Frontal cortex (tissue), 4 donors: ENCODE measurements around the gene NRG2. TPM values are rescaled to one million over a fixed set of nuclear protein-coding genes. Genes with fewer than 3 reads are reported as not detected.

ENCODE experiments used
- DNase-seq, 2 donors: peaks; one replicate each; pipeline ENCODE4 v3.0.0; 2012; ENCODE audit warnings: low spot score in 2 of 2
- FAIRE-seq: peaks from 2 replicates; lab custom pipeline; 2012; peaks lifted over from hg19 to GRCh38; lab: Jason Lieb, UNC
- total RNA-seq: library from RNA; depleted of rRNA; stranded (reverse); fragments of >200 nt; gene quantifications from one replicate; pipeline ENCODE4 v1.2.3, GENCODE V29; 2014
- donor health status: control.
- donor health status: control.
- donor health status: control.

NRG2 gene
- total RNA-seq, 1 donor from 2014 or later = 5.3 TPM

DNA sequence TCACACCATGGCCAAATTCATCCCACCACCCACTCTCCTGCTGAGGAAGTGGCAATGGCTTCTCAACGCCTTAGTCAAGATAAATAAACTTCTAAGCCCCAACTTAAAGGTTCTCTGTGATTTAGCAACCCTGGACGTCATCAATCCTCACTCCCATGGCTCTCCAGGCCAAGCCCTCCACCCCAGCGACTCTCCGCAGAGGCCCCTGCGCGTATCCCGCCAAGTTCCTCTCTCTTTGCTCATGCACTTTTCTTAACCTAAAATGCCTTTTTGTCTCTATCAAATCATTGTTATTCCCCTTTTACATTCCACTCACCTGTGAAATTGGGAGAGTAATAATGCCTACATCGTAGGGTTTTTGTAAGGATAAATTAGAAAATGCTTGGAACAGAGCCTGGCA is 88.6 kb downstream of the NRG2 start:
- FAIRE-seq (no peak), DNase-seq (no peak)

DNA sequence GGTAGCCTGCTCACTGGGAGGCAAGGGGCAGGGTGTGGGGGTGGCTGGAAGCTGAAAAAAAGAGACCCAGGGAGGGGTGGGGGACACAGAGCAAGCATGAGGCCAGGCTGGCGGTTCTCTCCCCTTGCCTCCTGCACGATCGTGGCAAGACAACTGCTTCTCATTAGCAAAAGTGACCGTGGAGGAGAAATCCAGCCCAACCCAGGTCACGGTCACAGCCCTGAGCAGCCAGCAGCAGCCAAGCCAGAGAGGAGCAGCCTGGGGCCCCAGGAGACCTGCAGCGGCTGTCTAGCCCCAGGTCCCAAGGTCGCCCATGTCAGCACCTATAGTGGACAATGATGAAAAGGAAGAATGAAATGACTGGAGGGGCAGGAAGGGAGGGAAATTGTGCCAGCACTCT is 89.1 kb downstream of the NRG2 start:
- FAIRE-seq (no peak), DNase-seq (no peak)

DNA sequence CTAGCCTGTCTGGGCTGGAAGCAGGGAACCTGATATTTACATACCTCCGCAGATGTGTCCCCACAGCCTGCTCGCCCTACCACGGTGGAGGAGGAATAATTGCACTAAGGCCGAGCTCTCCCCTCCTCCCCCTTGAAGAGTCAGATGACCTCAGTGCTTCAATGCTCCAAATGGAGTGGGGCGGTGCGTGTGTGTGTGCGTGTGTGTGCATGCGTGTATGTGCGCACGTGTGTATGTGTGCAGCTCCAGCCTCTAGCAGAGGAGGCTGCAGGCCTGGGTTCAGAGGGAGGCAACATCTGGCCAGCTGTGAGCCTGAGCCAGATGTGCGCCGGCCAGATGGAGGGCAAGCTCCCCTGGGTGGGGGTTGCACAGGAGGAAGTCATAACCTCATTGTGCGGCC is 90.5 kb downstream of the NRG2 start:
- FAIRE-seq = no peak
- DNase-seq = no peak

DNA sequence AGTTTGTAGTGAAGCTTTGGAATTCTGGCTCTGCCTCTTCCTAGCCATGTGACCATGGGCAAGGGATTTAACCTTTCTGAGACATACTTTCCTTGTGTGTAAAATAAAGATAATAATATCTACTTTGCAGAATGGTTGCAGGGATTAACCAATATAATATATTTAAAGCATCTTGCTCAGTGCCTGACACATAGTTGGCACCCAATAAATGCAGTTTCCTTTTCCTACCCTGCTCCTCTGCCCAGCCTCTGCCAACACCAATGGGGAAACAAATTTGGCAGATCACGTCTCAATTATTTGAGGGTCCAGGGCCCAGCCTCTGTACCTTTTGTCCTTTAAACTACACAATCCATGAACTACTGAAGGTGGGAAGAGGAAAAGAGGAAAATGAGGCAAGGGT is 91.1 kb downstream of the NRG2 start:
- FAIRE-seq (no peak), DNase-seq (no peak)

DNA sequence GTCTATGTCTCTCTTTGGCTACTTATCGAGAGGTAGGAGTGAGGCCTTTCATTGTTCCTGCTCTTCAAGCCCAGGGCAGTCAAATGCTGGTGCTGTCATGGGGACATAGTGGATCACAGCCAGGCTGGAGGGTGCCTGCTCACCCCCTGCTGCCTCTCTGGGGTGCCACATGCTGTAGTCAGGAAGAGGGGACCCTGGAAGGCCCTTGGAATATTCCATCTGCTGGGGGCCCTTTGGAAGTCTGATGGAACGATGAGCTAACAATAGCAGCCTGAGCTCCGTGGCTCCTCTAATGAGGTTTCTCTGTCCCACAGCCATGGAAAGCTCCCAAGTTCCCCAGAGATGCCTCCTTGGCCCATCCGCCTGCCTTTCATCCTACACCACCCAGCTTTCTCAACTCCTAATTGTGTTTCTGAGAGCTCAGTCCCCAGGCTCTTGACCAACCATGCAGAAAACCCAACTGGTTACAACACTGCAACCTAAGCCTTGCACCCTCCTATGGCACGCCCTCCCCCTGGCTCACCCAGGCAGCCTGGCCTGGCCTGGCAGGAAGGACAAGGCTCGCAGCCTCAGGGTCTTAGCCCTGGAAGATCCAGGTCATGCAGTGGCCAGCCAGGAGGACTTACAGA is 91.7 kb downstream of the NRG2 start:
- DNase-seq (no peak), FAIRE-seq (no peak)

DNA sequence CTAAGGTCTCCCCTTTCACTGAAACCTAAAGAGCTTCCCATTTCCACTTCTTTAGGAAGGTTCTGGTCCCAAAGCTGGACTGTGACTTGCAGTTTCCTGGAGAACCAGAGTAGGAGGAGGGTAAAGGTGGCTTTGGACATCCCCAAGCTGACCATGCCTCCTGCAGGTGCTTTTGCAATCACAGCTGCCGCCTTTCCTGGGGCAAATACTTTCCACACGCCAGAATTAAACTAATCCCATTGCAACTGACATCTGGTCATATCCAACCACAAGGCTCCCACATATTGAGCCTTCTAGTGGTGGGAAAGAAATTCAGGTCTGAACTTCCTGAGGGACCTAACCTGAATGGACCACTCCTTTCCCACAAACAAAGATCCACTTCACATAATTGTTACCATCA is 92.7 kb downstream of the NRG2 start:
- DNase-seq = no peak
- no peak for FAIRE-seq

DNA sequence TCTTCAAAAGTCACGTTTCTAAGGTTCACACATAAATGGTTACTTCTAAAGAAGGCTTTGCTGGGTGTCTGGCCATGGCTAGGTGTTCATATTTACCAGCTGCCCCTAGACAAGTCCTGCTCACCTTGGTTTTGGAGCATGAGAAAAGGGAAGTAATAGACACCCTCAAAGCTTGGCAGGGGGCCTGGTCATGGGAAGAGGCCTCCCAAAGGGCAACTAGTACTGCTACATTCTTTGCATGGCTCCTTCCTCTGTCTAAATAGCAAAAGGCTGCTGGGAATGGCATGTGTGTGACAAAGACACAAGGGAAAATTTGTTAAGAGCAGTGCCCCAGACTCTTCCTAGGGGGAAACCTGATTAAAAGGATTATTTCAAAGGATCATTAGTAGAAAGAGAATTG is 93.4 kb downstream of the NRG2 start:
- FAIRE-seq = no peak
- no peak for DNase-seq

DNA sequence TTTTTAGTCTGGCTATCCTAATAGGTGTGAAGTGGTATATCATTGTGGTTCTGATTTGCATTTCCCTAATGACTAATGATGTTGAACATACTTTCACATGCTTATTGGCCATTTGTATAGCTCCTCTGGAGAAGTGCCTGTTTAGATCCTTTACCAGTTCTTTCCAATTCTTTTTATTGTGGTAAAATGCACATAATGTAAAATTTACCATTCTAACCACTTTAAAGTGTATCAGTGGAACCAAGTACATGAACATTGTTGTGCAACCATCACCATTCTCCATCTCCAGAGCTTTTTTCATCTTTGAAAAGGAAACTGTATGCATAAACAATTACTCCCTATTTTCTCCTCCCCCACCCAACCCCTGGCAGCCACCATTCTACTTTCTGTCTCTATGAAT is 95.4 kb downstream of the NRG2 start:
- no peak for FAIRE-seq
- DNase-seq = no peak

DNA sequence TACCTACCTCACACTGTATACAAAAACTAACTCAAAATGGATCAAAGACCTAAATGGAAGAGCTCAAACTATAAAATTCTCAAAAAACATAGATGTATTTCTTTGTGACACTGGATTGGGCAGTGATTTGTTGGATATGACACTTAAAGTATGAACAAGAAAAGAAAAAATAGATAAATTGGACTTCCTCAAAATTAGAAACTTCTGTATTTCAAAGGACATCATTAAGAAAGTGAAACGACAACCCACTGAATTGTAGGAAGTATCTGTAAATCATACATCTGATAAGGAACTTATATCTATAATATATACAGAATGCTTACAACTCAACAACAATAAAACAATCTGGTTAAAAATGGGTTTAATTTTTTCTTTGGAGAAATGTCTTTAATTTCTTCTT is 96.7 kb downstream of the NRG2 start:
- DNase-seq = no peak

DNA sequence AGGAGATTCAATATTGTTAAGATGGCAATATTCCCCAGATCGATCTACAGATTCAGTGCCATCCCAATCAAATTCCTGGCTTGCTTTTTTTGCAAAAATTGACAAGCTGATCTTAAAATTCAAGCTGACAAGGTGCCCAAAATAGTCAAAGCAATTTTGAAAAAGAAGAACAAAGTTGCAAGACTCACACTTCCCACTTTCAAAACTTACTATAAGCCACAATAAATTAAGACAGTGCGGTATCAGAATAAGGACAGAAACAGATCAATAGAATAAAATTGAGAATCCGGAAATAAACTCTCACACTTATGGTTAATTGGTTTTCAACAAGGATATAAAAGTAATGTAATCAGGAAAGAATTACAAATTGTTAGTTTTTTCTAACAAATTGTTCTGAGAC is 97.1 kb downstream of the NRG2 start:
- no peak for FAIRE-seq

More for the DNA sequence above, 96.7 kb downstream of the NRG2 start:
- no peak for FAIRE-seq

DNA sequence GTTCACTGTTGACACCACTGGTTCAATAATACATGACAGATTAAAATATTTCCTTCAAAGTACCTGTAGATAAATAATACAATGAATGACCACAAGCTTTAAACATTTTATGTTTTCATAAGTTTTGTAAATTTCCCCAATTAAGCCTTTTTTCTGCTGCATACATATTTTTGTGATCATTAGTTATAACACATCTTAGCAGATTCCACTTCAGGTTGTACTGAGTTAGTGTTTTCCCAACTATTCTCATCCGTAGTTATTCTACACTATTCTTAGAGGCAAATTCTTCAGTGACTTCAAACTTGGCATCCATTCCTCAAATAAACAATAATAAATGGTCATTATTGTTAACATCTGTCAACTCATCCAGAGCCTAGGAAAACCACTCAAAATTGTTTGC is 100.9 kb downstream of the NRG2 start:
- no peak for FAIRE-seq
- DNase-seq = no peak

More for the DNA sequence above, 97.1 kb downstream of the NRG2 start:
- DNase-seq = no peak

DNA sequence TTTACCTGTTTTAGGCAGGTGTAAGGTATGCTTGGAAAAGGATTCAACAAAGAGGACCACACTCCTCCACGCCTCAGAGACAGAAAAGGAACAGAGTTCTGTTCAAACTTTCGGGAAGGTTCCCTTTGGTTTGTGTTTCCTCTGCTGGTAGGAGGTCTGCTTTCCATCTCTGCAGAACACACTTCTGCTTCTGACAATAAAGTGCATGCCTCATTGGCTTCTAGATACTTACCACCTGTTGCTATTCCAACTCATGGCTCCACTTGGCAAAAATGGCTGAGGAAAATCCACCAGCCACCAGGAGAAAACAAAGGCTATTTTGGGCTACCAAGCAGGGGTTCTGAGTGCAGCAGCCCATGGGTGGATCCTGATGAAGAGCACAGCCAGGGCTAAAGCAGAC is 112.7 kb downstream of the NRG2 start:
- FAIRE-seq = no peak
- DNase-seq = no peak

DNA sequence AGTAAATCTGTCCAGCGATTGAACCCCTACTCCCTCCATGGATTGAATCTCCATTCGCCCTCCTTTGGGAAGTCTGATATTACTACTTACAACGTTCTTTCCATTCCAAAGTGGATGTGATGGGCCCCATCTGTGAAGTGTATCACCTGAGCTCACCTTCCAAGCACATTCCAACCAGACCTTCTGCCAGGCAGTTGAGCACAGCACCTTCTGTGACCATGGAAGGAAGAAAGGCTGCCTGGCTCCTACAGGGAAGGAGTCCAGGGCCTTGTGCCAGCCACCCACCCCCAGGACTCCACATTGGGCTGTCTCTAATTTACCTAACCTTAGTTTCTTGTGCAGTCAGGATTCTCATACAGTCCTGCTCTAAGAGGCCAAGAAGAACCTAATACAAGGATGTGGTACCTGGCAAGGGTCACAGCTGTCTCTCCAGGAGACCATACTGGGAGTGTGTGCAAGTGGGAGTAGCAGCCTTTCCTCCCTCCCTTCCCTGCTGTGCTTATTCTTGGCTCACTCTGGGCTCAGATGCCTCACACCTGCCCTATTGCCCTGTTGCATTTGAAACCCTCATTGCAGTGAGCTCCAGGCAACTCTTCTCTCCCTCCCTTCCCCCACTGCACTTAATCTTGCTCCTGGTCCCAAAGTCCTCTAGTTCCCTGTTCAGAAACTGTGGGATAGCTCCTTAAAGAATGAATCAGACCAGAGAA is 116.1 kb downstream of the NRG2 start:
- FAIRE-seq (no peak), DNase-seq (no peak)

DNA sequence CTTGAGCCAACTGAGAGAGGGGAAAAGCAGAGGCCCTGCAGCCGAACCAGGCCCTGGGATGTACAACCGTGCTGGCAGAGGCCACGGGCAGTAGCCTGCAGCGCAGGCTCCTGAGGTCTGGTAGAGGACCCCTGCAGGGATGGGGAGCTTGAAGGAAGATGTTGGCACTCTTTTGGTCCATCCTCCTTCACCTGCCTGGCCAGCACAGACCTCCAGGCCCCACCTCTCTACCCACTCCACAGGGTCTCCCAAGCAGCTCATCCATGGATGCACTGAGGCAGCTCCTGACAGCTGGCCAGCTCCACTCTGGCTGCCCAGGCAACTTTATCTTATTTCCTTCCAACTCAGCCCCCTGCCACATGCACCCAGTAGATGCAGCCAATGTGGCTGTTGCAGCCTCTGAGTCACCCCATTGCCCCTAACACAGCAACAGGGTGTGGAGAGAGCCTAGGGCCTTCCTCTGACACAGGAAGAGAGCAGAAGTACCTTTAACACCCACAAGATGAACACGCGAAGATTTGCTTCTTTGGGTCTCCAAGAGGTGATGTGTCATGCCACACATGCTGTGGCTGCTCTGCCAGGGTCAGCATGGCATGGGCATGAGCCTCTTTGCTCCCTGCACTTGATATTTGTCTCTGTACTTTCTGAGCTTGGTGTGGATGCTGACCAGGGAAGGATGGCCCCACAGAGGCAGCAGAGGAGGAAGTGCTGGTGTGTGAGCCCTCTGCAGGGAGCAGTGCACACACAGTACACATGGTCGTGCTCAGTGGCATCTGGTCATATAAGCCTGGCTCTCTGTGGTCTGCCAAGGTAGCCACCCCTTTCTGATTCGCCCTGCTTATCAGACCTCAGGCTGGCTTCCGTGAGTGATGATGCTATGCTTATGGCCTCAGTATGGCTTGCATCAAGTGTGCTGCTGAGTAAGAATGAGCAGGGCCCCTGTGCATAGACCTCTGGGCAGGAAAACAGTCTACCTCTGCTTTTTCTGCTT is 117.2 kb downstream of the NRG2 start:
- FAIRE-seq (no peak), DNase-seq (no peak)

DNA sequence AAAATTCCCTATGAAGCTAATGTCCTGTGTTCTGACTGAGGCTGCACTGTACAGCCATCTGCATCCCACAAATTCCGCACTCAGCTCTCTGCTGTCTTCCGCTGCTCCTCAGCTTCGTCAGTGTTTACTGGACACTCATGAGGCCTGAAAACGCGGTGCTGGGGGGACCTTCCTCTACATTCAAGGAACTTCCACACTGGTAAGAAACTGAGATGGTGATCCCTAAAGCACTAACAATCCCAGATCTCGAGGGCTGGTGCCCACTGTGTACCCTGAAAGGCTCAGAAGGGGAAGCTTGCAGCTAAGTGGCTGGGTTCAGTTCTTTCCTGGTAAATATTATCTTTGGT is 117.9 kb downstream of the NRG2 start:
- no peak for DNase-seq
- FAIRE-seq = no peak

DNA sequence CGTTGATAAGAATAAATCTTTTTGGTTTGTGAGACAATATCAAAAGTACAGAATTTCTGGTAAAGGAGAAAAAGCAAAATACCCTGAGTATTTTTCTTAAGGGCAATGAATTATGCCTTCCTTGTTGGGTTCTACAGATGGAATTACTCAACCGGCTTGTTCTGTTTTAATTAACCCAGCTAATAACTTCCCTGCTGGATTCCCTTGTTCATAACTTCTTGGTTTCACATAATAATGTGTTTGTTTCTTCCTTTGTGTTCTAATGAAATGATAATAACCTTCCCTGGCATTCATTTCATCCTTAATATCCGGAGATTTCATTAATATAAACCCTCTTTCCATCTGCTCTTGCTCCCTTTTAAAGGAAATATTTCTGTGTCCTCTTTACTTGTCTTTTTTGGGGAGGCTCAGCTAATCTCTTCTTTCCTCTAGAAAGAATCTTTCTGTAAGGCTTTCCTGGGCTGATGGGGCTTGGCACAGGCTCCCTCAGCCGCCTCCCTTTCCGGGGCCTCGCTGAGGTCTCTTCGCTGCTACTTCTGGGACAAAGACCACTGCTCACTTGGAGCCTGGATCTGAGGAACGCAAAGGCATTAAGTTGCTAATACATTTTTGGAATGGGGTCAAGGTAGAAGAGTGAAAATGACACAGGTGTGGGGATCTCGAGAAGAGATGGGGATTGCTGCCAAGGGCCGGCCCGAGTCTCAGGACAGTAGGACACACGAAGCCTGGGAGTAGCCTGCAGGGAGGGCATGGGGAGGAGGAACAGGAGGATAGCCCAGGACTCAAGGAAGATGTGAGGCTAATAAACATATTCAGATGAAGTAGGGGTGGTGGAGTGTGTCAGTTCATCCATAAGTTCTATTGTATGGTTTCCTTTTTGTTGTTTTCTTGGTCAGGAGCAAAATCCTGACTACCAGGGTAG is 118.5 kb downstream of the NRG2 start:
- no peak for DNase-seq
- no peak for FAIRE-seq

DNA sequence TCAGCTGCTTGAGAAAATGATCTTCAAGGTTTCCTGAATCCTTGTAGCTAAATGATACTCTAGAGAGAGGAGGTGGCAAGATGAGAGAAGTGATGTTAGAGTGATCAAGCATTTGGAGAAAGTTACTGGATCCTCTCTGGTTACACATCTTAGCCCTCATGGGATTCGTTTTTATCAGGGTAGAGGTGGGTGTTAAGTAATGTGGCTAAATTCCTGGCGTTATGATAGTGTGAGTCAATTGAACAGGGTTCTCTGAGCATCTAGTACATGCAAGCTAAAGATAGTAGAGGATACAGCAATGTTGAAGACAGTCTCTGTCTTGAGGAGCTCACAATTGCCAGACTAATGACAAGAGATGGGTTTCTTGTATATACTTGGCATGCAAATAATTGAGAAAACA is 123.8 kb downstream of the NRG2 start:
- no peak for DNase-seq
- FAIRE-seq = no peak

DNA sequence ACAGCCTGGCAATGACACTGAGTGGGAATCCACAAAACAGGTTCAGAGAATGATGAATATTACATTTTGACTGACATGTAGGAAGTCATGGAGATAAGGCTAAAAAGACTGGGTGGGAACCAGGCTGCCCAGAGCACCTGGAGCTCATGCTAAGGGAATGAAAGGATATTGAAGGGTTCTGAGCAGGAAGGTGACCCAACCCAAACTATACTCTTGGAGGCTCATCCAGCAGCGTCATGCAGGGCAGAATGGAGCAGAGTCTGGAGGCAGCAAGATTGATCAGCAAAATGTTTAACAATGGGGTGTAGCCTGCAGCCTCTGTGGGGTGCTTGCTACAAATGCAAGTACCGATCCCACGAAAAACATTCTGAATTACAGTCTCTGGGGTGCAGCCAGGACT is 127.3 kb downstream of the NRG2 start:
- DNase-seq (no peak), FAIRE-seq (no peak)

DNA sequence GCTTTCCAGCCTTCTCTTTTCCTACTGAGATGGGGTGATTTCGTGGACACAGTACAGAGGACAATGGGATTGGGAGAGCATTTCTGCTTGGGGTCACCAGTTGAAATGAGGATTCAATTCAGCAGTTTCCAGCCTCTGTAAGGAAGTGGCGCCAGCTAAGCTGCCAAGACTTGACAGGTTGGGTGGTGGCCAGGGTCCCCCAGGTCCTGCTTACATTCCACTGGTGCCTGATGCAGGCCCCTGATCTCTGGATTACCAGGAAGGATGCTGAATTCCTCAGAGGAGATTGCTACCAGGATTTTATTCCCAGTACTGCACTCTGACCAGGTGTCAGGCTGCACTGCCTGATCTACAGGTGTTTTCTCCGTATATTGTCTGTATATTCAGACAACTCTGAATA is 127.8 kb downstream of the NRG2 start:
- DNase-seq (no peak), FAIRE-seq (no peak)
